Testis (tissue), 3 donors: ENCODE measurements around the gene CMTM4. TPM values are rescaled to one million over a fixed set of nuclear protein-coding genes. Genes with fewer than 3 reads are reported as not detected.

Source experiments
- DNase-seq: peaks from one replicate; pipeline ENCODE4 v3.0.0-alpha.2; 2019
- H3K27ac ChIP-seq, 2 donors: fragments of 200-600 bp; sonication (generic); one replicate each; pipeline ENCODE4 v1.5.1; 2019
- H3K27me3 ChIP-seq: fragments of 200-600 bp; sonication (generic); one replicate; pipeline ENCODE4 v1.5.1; 2019
- H3K36me3 ChIP-seq: fragments of 200-600 bp; sonication (generic); one replicate; pipeline ENCODE4 v1.5.1; 2017; ENCODE audit warnings: low read depth; ENCODE audit errors: missing control alignments
- H3K4me1 ChIP-seq: fragments of 200-600 bp; sonication (generic); one replicate; pipeline ENCODE4 v1.5.1; 2019
- H3K4me3 ChIP-seq, 2 donors: fragments of 200-600 bp; sonication (generic); one replicate each; pipeline ENCODE4 v1.5.1; 2017 to 2019
- H3K9me3 ChIP-seq: fragments of 200-600 bp; sonication (generic); one replicate; pipeline ENCODE4 v1.5.1; 2017
- CTCF ChIP-seq, 3 experiments: fragments of 450-650 bp in 2 of 3; fragments of 200-600 bp in 1 of 3; sonication (generic) in 1 of 3; IDR thresholded peaks; one replicate each; pipeline ENCODE4 v1.5.1; 2016 to 2019; ENCODE audit warnings: antibody characterized with exemption in 3 of 3, mild to moderate bottlenecking in 2 of 3, moderate library complexity in 1 of 3
- POLR2A ChIP-seq: fragments of 450-650 bp; IDR thresholded peaks from one replicate; pipeline ENCODE4 v1.6.1; 2017; ENCODE audit warnings: antibody characterized with exemption, mild to moderate bottlenecking, moderate library complexity
- WGBS, 2 donors: methylation state at CpG; one replicate each; pipeline ENCODE4 v1.1.5; 2018; 5-methylcytosine and 5-hydroxymethylcytosine counted together
- intact Hi-C: fragments of 100-400 bp; cut with DNase I; formaldehyde crosslinking; loops from one replicate; pipeline ENCODE4 v1.15.1; 2023; ENCODE audit warnings: low total_unique reads
- polyA plus RNA-seq: library from polyadenylated mRNA; stranded (reverse); fragments of 350-450 nt; fragmentation: Illumina TruSeq; extraction: RNeasy Lipid Tissue Mini Kit (QIAGEN cat#74804); gene quantifications from one replicate; pipeline ENCODE4 v1.2.3, GENCODE V29; 2014; ENCODE audit warnings: low read depth, low replicate concordance; ENCODE audit not compliant: insufficient read depth
- total RNA-seq, 2 donors: library from RNA; depleted of rRNA; stranded (reverse); fragments of >200 nt; gene quantifications; one replicate each; pipeline ENCODE4 v1.2.3, GENCODE V29; 2016

CMTM4 gene
- total and polyA plus RNA-seq, 3 donors from 2014 or later: 22.2 to 59.2 (median 50.9) TPM

- WGBS, 2 donors: 52 to 58% methylated on average over 2 of the region's 2 CpGs
- TF ChIP-seq POLR2A (no peak), CTCF (IDR thresholded peaks at IDR 0.05) (no peak)
- Histone ChIP-seq H3K36me3 (no peaks in the 10 kb centered on the region), H3K4me3 (no peak overlapping the region), H3K27ac (peak overlapping the region in 1 of 2 donors; percentile 76), H3K4me1 (peaks cover 20% of the 10 kb centered on the region), H3K9me3 (no peaks in the 10 kb centered on the region), H3K27me3 (no peaks in the 10 kb centered on the region)
- no peak for DNase-seq
- intact Hi-C loops: no loop called here
Observed at GRCh38 chr16:66740533-66740932, 44.0 kb upstream of the CMTM4 start.

GRCh38 chr16:66740010-66740409 lies 43.5 kb upstream of the CMTM4 start:
- no peaks in the 10 kb centered on the region for H3K27me3 ChIP-seq
- peak; percentile 49 for DNase-seq
- H3K27ac ChIP-seq: peak overlapping the region in 1 of 2 donors; percentile 76
- no peaks in the 10 kb centered on the region for H3K36me3 ChIP-seq
- no peaks in the 10 kb centered on the region for H3K9me3 ChIP-seq
- H3K4me3 ChIP-seq: no peak overlapping the region
- 59 to 62% methylated on average over 2 of the region's 2 CpGs for WGBS, 2 donors
- peaks cover 20% of the 10 kb centered on the region for H3K4me1 ChIP-seq
- intact Hi-C loops: no loop called here
- TF ChIP-seq CTCF (IDR thresholded peaks at IDR 0.05) (peak in 2 of 3 experiments; percentile 40 to 47), POLR2A (no peak)

- intact Hi-C loops: no loop called here
- Histone ChIP-seq H3K9me3 (no peaks in the 10 kb centered on the region), H3K27ac (no peak overlapping the region), H3K4me3 (no peak overlapping the region), H3K36me3 (no peaks in the 10 kb centered on the region), H3K4me1 (peaks cover 9% of the 10 kb centered on the region), H3K27me3 (no peaks in the 10 kb centered on the region)
- 92 to 96% methylated on average over 4 of the region's 4 CpGs for WGBS, 2 donors
- no peak for DNase-seq
- TF ChIP-seq POLR2A (no peak), CTCF (IDR thresholded peaks at IDR 0.05) (no peak)
Observed at GRCh38 chr16:66735891-66736290, 39.3 kb upstream of the CMTM4 start.

- Histone ChIP-seq H3K36me3 (no peaks in the 10 kb centered on the region), H3K27me3 (no peaks in the 10 kb centered on the region), H3K4me1 (peaks cover 4% of the 10 kb centered on the region), H3K9me3 (no peaks in the 10 kb centered on the region), H3K4me3 (no peak overlapping the region), H3K27ac (no peak overlapping the region)
- DNase-seq: no peak
- WGBS, 2 donors: 84 to 91% methylated on average over 6 to 7 of the region's 7 CpGs
- no peak for TF ChIP-seq CTCF (IDR thresholded peaks at IDR 0.05)
- no peak for TF ChIP-seq POLR2A
- intact Hi-C loops: no loop called here
Observed at GRCh38 chr16:66731101-66731500, 34.6 kb upstream of the CMTM4 start.

- H3K9me3 ChIP-seq: no peaks in the 10 kb centered on the region
- H3K4me1 ChIP-seq: peaks cover 4% of the 10 kb centered on the region
- TF ChIP-seq CTCF (IDR thresholded peaks at IDR 0.05) (no peak), POLR2A (no peak)
- intact Hi-C loops: loop anchor here (10.0 kb wide), 1 partner anchor 136 kb away; no protein-coding TSS in a partner anchor
- H3K4me3 ChIP-seq: no peak overlapping the region
- H3K27me3 ChIP-seq: no peaks in the 10 kb centered on the region
- no peak overlapping the region for H3K27ac ChIP-seq
- DNase-seq: no peak
- WGBS, 2 donors: 73% methylated on average over 4 of the region's 4 CpGs
- H3K36me3 ChIP-seq: no peaks in the 10 kb centered on the region
Observed at GRCh38 chr16:66728804-66729203, 32.3 kb upstream of the CMTM4 start.
